HG03139 (cell line): Measurements from ENCODE around the gene PTPRN2.

Experiments
- ATAC-seq: cut with Tn5 transposase; IDR thresholded peaks from one replicate; pipeline ENCODE4 v1.9.1; 2021; ENCODE audit not compliant: unreplicated experiment

The PTPRN2 gene

GRCh38 chr7:157977306-157977705 is 610.3 kb downstream of the PTPRN2 start:
- ATAC-seq: no peak

- ATAC-seq: no peak
Measured at GRCh38 chr7:157976406-157976805, 611.2 kb downstream of the PTPRN2 start.

- no peak for ATAC-seq
Measured at GRCh38 chr7:157975401-157976372, 611.9 kb downstream of the PTPRN2 start.

- ATAC-seq: no peak
Measured at GRCh38 chr7:157974678-157975230, 612.9 kb downstream of the PTPRN2 start.

GRCh38 chr7:157973971-157974677 is 613.5 kb downstream of the PTPRN2 start:
- ATAC-seq: no peak

GRCh38 chr7:157972914-157973313 is 614.7 kb downstream of the PTPRN2 start:
- no peak for ATAC-seq

- ATAC-seq: no peak
Measured at GRCh38 chr7:157971501-157971900, 616.1 kb downstream of the PTPRN2 start.

- no peak for ATAC-seq
Measured at GRCh38 chr7:157970744-157971143, 616.9 kb downstream of the PTPRN2 start.

GRCh38 chr7:157969995-157970394 is 617.6 kb downstream of the PTPRN2 start:
- ATAC-seq: no peak

GRCh38 chr7:157966490-157966889 is 621.1 kb downstream of the PTPRN2 start:
- no peak for ATAC-seq

GRCh38 chr7:157964521-157964920 is 623.1 kb downstream of the PTPRN2 start:
- no peak for ATAC-seq

- no peak for ATAC-seq
Measured at GRCh38 chr7:157964016-157964415, 623.6 kb downstream of the PTPRN2 start.

- no peak for ATAC-seq
Measured at GRCh38 chr7:157963526-157963925, 624.1 kb downstream of the PTPRN2 start.

- no peak for ATAC-seq
Measured at GRCh38 chr7:157962458-157963306, 624.9 kb downstream of the PTPRN2 start.

- ATAC-seq: no peak
Measured at GRCh38 chr7:157961731-157962457, 625.7 kb downstream of the PTPRN2 start.

GRCh38 chr7:157955348-157955999 is 632.1 kb downstream of the PTPRN2 start:
- no peak for ATAC-seq

- no peak for ATAC-seq
Measured at GRCh38 chr7:157954901-157955300, 632.7 kb downstream of the PTPRN2 start.

- ATAC-seq: no peak
Measured at GRCh38 chr7:157952841-157953645, 634.6 kb downstream of the PTPRN2 start.
